Nephron progenitor cell (in vitro differentiated cells): ENCODE results near the gene MRPS35.

Experiments used
- DNase-seq: peaks from one replicate; pipeline ENCODE4 v3.0.0; 2021
- H3K27ac Mint-ChIP-seq: 2 replicates; pipeline ENCODE4 v1.8.0; 2021; ENCODE audit warnings: mild to moderate bottlenecking, moderate library complexity, mixed read lengths
- H3K27me3 Mint-ChIP-seq: 2 replicates; pipeline ENCODE4 v1.8.0; 2021; ENCODE audit warnings: mild to moderate bottlenecking, low read depth, mixed read lengths; ENCODE audit not compliant: poor library complexity
- H3K36me3 Mint-ChIP-seq: 2 replicates; pipeline ENCODE4 v1.8.0; 2021; ENCODE audit warnings: low read depth, mixed read lengths
- H3K4me1 Mint-ChIP-seq: 2 replicates; pipeline ENCODE4 v1.8.0; 2021; ENCODE audit warnings: mixed read lengths
- H3K4me3 Mint-ChIP-seq: 2 replicates; pipeline ENCODE4 v1.8.0; 2021; ENCODE audit warnings: mild to moderate bottlenecking, moderate library complexity, mixed read lengths
- H3K9me3 Mint-ChIP-seq: 2 replicates; pipeline ENCODE4 v1.8.0; 2021; ENCODE audit warnings: mild to moderate bottlenecking, moderate library complexity, mixed read lengths
- CTCF ChIP-seq: fragments of 200-600 bp; sonication (generic); IDR thresholded peaks from 2 replicates; pipeline ENCODE4 v1.5.0; 2021; ENCODE audit warnings: antibody characterized with exemption

MRPS35 gene

GRCh38 chr12:27696864-27697564 lies 13.6 kb upstream of the MRPS35 start:
- TF ChIP-seq CTCF, result no peak
- Mint-ChIP-seq H3K27me3 (no peaks in the 10 kb centered on the region), H3K27ac (peak overlapping the region; percentile 66), H3K9me3 (no peaks in the 10 kb centered on the region), H3K4me3 (no peak overlapping the region), H3K4me1 (no peaks in the 10 kb centered on the region), H3K36me3 (peaks cover 25% of the 10 kb centered on the region)
- DNase-seq, result no peak

GRCh38 chr12:27703720-27704452 lies 6.7 kb upstream of the MRPS35 start:
- no peak overlapping the region for H3K27ac Mint-ChIP-seq
- no peaks in the 10 kb centered on the region for H3K9me3 Mint-ChIP-seq
- H3K27me3 Mint-ChIP-seq, result peaks cover 9% of the 10 kb centered on the region
- DNase-seq, result peak; percentile 71
- no peak overlapping the region for H3K4me3 Mint-ChIP-seq
- TF ChIP-seq CTCF, result peak; percentile 86
- no peaks in the 10 kb centered on the region for H3K4me1 Mint-ChIP-seq
- H3K36me3 Mint-ChIP-seq, result no peaks in the 10 kb centered on the region

- no peak overlapping the region for H3K27ac Mint-ChIP-seq
- H3K36me3 Mint-ChIP-seq, result no peaks in the 10 kb centered on the region
- no peaks in the 10 kb centered on the region for H3K9me3 Mint-ChIP-seq
- peaks cover 9% of the 10 kb centered on the region for H3K27me3 Mint-ChIP-seq
- no peak overlapping the region for H3K4me3 Mint-ChIP-seq
- TF ChIP-seq CTCF, result no peak
- H3K4me1 Mint-ChIP-seq, result peaks cover 2% of the 10 kb centered on the region
- peak; percentile 11 for DNase-seq
Measured at GRCh38 chr12:27705263-27705662, 5.4 kb upstream of the MRPS35 start.

GRCh38 chr12:27707216-27707615 lies 3.4 kb upstream of the MRPS35 start:
- peaks cover 9% of the 10 kb centered on the region for H3K27me3 Mint-ChIP-seq
- TF ChIP-seq CTCF, result no peak
- H3K9me3 Mint-ChIP-seq, result no peaks in the 10 kb centered on the region
- no peak for DNase-seq
- H3K4me1 Mint-ChIP-seq, result peaks cover 18% of the 10 kb centered on the region
- H3K36me3 Mint-ChIP-seq, result peaks cover 5% of the 10 kb centered on the region
- H3K27ac Mint-ChIP-seq, result no peak overlapping the region
- H3K4me3 Mint-ChIP-seq, result no peak overlapping the region

- Mint-ChIP-seq H3K4me3 (no peak overlapping the region), H3K36me3 (peaks cover 26% of the 10 kb centered on the region), H3K4me1 (peaks cover 28% of the 10 kb centered on the region), H3K27ac (no peak overlapping the region), H3K9me3 (no peaks in the 10 kb centered on the region), H3K27me3 (peaks cover 7% of the 10 kb centered on the region)
- no peak for TF ChIP-seq CTCF
- no peak for DNase-seq
Measured at GRCh38 chr12:27709212-27709931, 1.3 kb upstream of the MRPS35 start.
